Stimulated activated CD8-positive, alpha-beta memory T cell treated with anti-CD3 and anti-CD28 coated beads, Interleukin-12 subunit alpha, Interleukin-12 subunit beta, amount 100 ng/mL, for 4 hours (primary cell): ENCODE results near the gene FAM25G.
"Not testable (repeated sequence)": the region's sequence is repeated elsewhere in the genome, so short reads cannot be mapped to it uniquely, and the experiment has no call there.

Experiments used
- DNase-seq: peaks from one replicate; pipeline ENCODE4 v3.0.0-alpha.2; 2020; ENCODE audit warnings: low read depth

Gene FAM25G

GRCh38 chr10:47491600-47491999 is at the start of gene FAM25G:
Gene FAM25G, minus strand, starts transcription at chr10:47491700. Its CDS starts 26 bp downstream, at chr10:47491674.
- not testable (repeated sequence) for DNase-seq

- DNase-seq: not testable (repeated sequence)
Observed at GRCh38 chr10:47536430-47536829, 44.9 kb upstream of the FAM25G start.

- not testable (repeated sequence) for DNase-seq
Observed at GRCh38 chr10:47523475-47523874, 32.0 kb upstream of the FAM25G start, which contains the start of gene AGAP9. Gene AGAP9, minus strand, starts transcription at chr10:47523638. Its CDS starts 112 bp downstream, at chr10:47523526.

GRCh38 chr10:47502313-47502712 is 10.8 kb upstream of the FAM25G start:
- DNase-seq: not testable (repeated sequence)

GRCh38 chr10:47494226-47494625 is 2.7 kb upstream of the FAM25G start:
- DNase-seq: not testable (repeated sequence)

GRCh38 chr10:47489630-47490029 is 1.9 kb downstream of the FAM25G start:
- not testable (repeated sequence) for DNase-seq

- DNase-seq: not testable (repeated sequence)
Observed at GRCh38 chr10:47485943-47486342, 5.6 kb downstream of the FAM25G start.

GRCh38 chr10:47484786-47485185 is 6.7 kb downstream of the FAM25G start:
- DNase-seq: not testable (repeated sequence)

- not testable (repeated sequence) for DNase-seq
Observed at GRCh38 chr10:47483923-47484322, 7.6 kb downstream of the FAM25G start, which contains the start of gene ANXA8. Gene ANXA8, minus strand, starts transcription at chr10:47484115. Its CDS starts 182 bp downstream, at chr10:47483933.

GRCh38 chr10:47482367-47482766 is 9.1 kb downstream of the FAM25G start:
- DNase-seq: not testable (repeated sequence)

GRCh38 chr10:47481768-47482181 is 9.7 kb downstream of the FAM25G start:
- DNase-seq: not testable (repeated sequence)

GRCh38 chr10:47481182-47481766 is 10.2 kb downstream of the FAM25G start:
- not testable (repeated sequence) for DNase-seq

- not testable (repeated sequence) for DNase-seq
Observed at GRCh38 chr10:47480133-47480532, 11.4 kb downstream of the FAM25G start.

- DNase-seq: not testable (repeated sequence)
Observed at GRCh38 chr10:47478114-47478513, 13.4 kb downstream of the FAM25G start.

- not testable (repeated sequence) for DNase-seq
Observed at GRCh38 chr10:47477078-47477477, 14.4 kb downstream of the FAM25G start.

- DNase-seq: not testable (repeated sequence)
Observed at GRCh38 chr10:47475101-47475500, 16.4 kb downstream of the FAM25G start.

GRCh38 chr10:47473516-47473915 is 18.0 kb downstream of the FAM25G start:
- not testable (repeated sequence) for DNase-seq

- DNase-seq: not testable (repeated sequence)
Observed at GRCh38 chr10:47472647-47473046, 18.9 kb downstream of the FAM25G start.

GRCh38 chr10:47472072-47472471 is 19.4 kb downstream of the FAM25G start:
- not testable (repeated sequence) for DNase-seq

GRCh38 chr10:47468731-47469528 is 22.6 kb downstream of the FAM25G start:
- DNase-seq: not testable (repeated sequence)

GRCh38 chr10:47467957-47468356 is 23.5 kb downstream of the FAM25G start:
- not testable (repeated sequence) for DNase-seq

- not testable (repeated sequence) for DNase-seq
Observed at GRCh38 chr10:47467458-47467857, 24.0 kb downstream of the FAM25G start.
